ENCODE measurements around the gene XPR1. TPM values are rescaled to one million over a fixed set of nuclear protein-coding genes. Genes with fewer than 3 reads are reported as not detected.

XPR1 gene
- total RNA-seq, 1 experiment from 2014 or later = 19.9 TPM

- H3K36me3 ChIP-seq (ENCODE audit: control insufficient read depth in 1 of 2, insufficient read depth in 2 of 2, low read length in 2 of 2) = no peaks in the 10 kb centered on the region
- H2AFZ ChIP-seq (ENCODE audit: low read depth, low read length, poor library complexity, severe bottlenecking) = no peak overlapping the region
- ChIA-PET POLR2A (no interaction called here), RAD21 (ENCODE audit: low non-redundant PET in 1 of 2, low total read pairs in 2 of 2, uncharacterized antibody in 2 of 2, unreplicated experiment in 2 of 2) (no interaction called here), CTCF (interaction anchor here (1.1 kb wide), 1 partner anchor 21 kb away, joined by 4 read pairs; no protein-coding TSS in a partner anchor)
- TF ChIP-seq YY1 (IDR thresholded peaks at IDR 0.05; ENCODE audit: extremely low read depth, insufficient replicate concordance, low read depth, low read length) = no peak
- TF ChIP-seq SP1 (IDR thresholded peaks at IDR 0.05; ENCODE audit: low read depth) = no peak
- no peak for TF ChIP-seq ATF3 (IDR thresholded peaks at IDR 0.05)
- TF ChIP-seq TCF7L2 (IDR thresholded peaks at IDR 0.05; ENCODE audit: borderline replicate concordance, extremely low read depth, insufficient read depth, insufficient read length) = no peak
- no peak for TF ChIP-seq RAD21 (IDR thresholded peaks at IDR 0.05; ENCODE audit: low read depth)
- no peak overlapping the region for H3K4me2 ChIP-seq (ENCODE audit: low read length)
- H3K27me3 ChIP-seq (ENCODE audit: insufficient read depth, low read length) = no peaks in the 10 kb centered on the region
- BruUV-seq (replicated peaks) = no TSS peak
- no peak overlapping the region for H3K27ac ChIP-seq (ENCODE audit: low read depth, low read length)
- H3K4me1 ChIP-seq (ENCODE audit: control insufficient read depth in 1 of 2, insufficient read depth in 2 of 2, low read length in 2 of 2) = no peaks in the 10 kb centered on the region
- no peaks in the 10 kb centered on the region for H3K9me2 ChIP-seq (ENCODE audit: insufficient read depth)
- no peaks in the 10 kb centered on the region for H3K79me2 ChIP-seq (ENCODE audit: insufficient read depth, low read length)
- no peak overlapping the region for H3K9ac ChIP-seq (ENCODE audit: low read length)
- H4K20me1 ChIP-seq (ENCODE audit: insufficient read depth) = no peaks in the 10 kb centered on the region
- no peak overlapping the region for H3K4me3 ChIP-seq (replicated peaks in 1 of 2; ENCODE audit: low read depth in 1 of 2, low read length in 2 of 2)
- intact Hi-C loops (cut with micrococcal nuclease) = no loop called here
- no peak for DNase-seq (ENCODE audit: low read depth, low spot score)
- ATAC-seq = no peak
- H3K9me3 ChIP-seq (ENCODE audit: control insufficient read depth in 1 of 2, insufficient read depth in 1 of 2, low read depth in 1 of 2, low read length in 2 of 2) = no peaks in the 10 kb centered on the region
These were observed 270.7 kb downstream of the XPR1 start for GRCh38 chr1:180902541-180902940.

GRCh38 chr1:180905927-180906326, 274.1 kb downstream of the XPR1 start:
- no peaks in the 10 kb centered on the region for H3K9me3 ChIP-seq (ENCODE audit: control insufficient read depth in 1 of 2, insufficient read depth in 1 of 2, low read depth in 1 of 2, low read length in 2 of 2)
- H4K20me1 ChIP-seq (ENCODE audit: insufficient read depth) = no peaks in the 10 kb centered on the region
- no peaks in the 10 kb centered on the region for H3K79me2 ChIP-seq (ENCODE audit: insufficient read depth, low read length)
- no peak overlapping the region for H3K9ac ChIP-seq (ENCODE audit: low read length)
- intact Hi-C loops (cut with micrococcal nuclease) = no loop called here
- ChIA-PET CTCF (no interaction called here), RAD21 (ENCODE audit: low non-redundant PET in 1 of 2, low total read pairs in 2 of 2, uncharacterized antibody in 2 of 2, unreplicated experiment in 2 of 2) (no interaction called here), POLR2A (no interaction called here)
- no TSS peak for BruUV-seq (replicated peaks)
- no peak for ATAC-seq
- TF ChIP-seq ATF3 (IDR thresholded peaks at IDR 0.05) (no peak), SRF (IDR thresholded peaks at IDR 0.05; ENCODE audit: low read depth) (no peak), CBX3 (IDR thresholded peaks at IDR 0.05; ENCODE audit: low read depth) (no peak), RAD21 (IDR thresholded peaks at IDR 0.05; ENCODE audit: low read depth) (no peak)
- H3K27ac ChIP-seq (ENCODE audit: low read depth, low read length) = no peak overlapping the region
- H3K4me1 ChIP-seq (ENCODE audit: control insufficient read depth in 1 of 2, insufficient read depth in 2 of 2, low read length in 2 of 2) = no peaks in the 10 kb centered on the region
- H3K9me2 ChIP-seq (ENCODE audit: insufficient read depth) = no peaks in the 10 kb centered on the region
- H3K36me3 ChIP-seq (ENCODE audit: control insufficient read depth in 1 of 2, insufficient read depth in 2 of 2, low read length in 2 of 2) = no peaks in the 10 kb centered on the region
- no peak overlapping the region for H2AFZ ChIP-seq (ENCODE audit: low read depth, low read length, poor library complexity, severe bottlenecking)
- H3K27me3 ChIP-seq (ENCODE audit: insufficient read depth, low read length) = no peaks in the 10 kb centered on the region
- no peak overlapping the region for H3K4me3 ChIP-seq (replicated peaks in 1 of 2; ENCODE audit: low read depth in 1 of 2, low read length in 2 of 2)
- H3K4me2 ChIP-seq (ENCODE audit: low read length) = no peak overlapping the region
- DNase-seq (ENCODE audit: low read depth, low spot score) = no peak

Measured in HCT116 (cell line).